H1 (cell line): ENCODE data around the gene KLHL3. TPM values are rescaled to one million over a fixed set of nuclear protein-coding genes. Genes with fewer than 3 reads are reported as not detected.

Experiments
- CTCF ChIA-PET: fragments of 300-600 bp; sonication (Branson Sonifier 250); formaldehyde crosslinking; loops from one replicate; lab custom pipeline; 2021; ENCODE audit not compliant: partially characterized antibody; lab: Charles Lee
- POLR2A ChIA-PET: fragments of 300-600 bp; sonication (Branson Sonifier 250); formaldehyde crosslinking; loops from one replicate; lab custom pipeline; 2021; ENCODE audit warnings: inconsistent platforms; ENCODE audit not compliant: partially characterized antibody; lab: Charles Lee
- DNase-seq, 2 experiments: peaks; one replicate each; pipeline versions ENCODE4 v3.0.0 to v3.0.0-alpha.2; 2010 to 2022; ENCODE audit warnings: low spot score in 2 of 2, low read depth in 1 of 2, mixed read lengths in 1 of 2
- FAIRE-seq: peaks from 2 replicates; lab custom pipeline; 2011; peaks lifted over from hg19 to GRCh38; lab: Jason Lieb, UNC
- H2AFZ ChIP-seq: 2 replicates; pipeline ENCODE4 v1.8.1; 2012; ENCODE audit warnings: low read length, inconsistent platforms
- H2AK5ac ChIP-seq: 2 replicates; pipeline ENCODE4 v1.6.1; 2013; ENCODE audit warnings: low read depth, low read length
- H2BK120ac ChIP-seq: replicated peaks from 2 replicates; pipeline ENCODE3; 2013; ENCODE audit warnings: low read depth, low read length, inconsistent platforms
- H2BK12ac ChIP-seq: 2 replicates; pipeline ENCODE4 v1.6.1; 2013; ENCODE audit warnings: low read depth, low read length
- H2BK15ac ChIP-seq: 2 replicates; pipeline ENCODE4 v1.6.1; 2013; ENCODE audit warnings: low read length
- H2BK20ac ChIP-seq: 2 replicates; pipeline ENCODE4 v1.6.1; 2013; ENCODE audit warnings: low read length
- H2BK5ac ChIP-seq: 2 replicates; pipeline ENCODE4 v1.6.1; 2013; ENCODE audit warnings: low read depth, low read length
- H3K14ac ChIP-seq: 2 replicates; pipeline ENCODE4 v1.6.1; 2013; ENCODE audit warnings: inconsistent platforms; ENCODE audit not compliant: insufficient read length
- H3K18ac ChIP-seq: 2 replicates; pipeline ENCODE4 v1.6.1; 2013; ENCODE audit warnings: low read length; ENCODE audit errors: extremely low read depth
- H3K23ac ChIP-seq: 2 replicates; pipeline ENCODE4 v1.6.1; 2013; ENCODE audit warnings: inconsistent platforms; ENCODE audit not compliant: insufficient read length
- H3K23me2 ChIP-seq: 2 replicates; pipeline ENCODE4 v1.6.1; 2013; ENCODE audit warnings: low read depth, low read length
- H3K27ac ChIP-seq: 2 replicates; pipeline ENCODE4 v1.6.1; 2011; ENCODE audit warnings: low read depth, low read length, inconsistent platforms
- H3K27me3 ChIP-seq, 4 experiments: replicated peaks in 1 of 4; 1 replicate in 1 of 4; 2 replicates in 3 of 4; pipeline versions ENCODE4 v1.6.1 to v1.8.1; 2011 to 2013; ENCODE audit warnings: low read length in 3 of 4, mild to moderate bottlenecking in 3 of 4, inconsistent platforms in 2 of 4, mixed read lengths in 2 of 4, moderate library complexity in 1 of 4; ENCODE audit not compliant: control insufficient read depth in 3 of 4, insufficient read depth in 3 of 4; ENCODE audit errors: extremely low read depth in 1 of 4
- H3K36me3 ChIP-seq, 4 experiments: 2 replicates each; pipeline versions ENCODE4 v1.6.1 to v1.8.1; 2011 to 2013; ENCODE audit warnings: mild to moderate bottlenecking in 4 of 4, low read length in 3 of 4, moderate library complexity in 2 of 4, control low read depth in 1 of 4, inconsistent platforms in 1 of 4; ENCODE audit not compliant: insufficient read depth in 4 of 4, control insufficient read depth in 2 of 4
- H3K4ac ChIP-seq: replicated peaks from 2 replicates; pipeline ENCODE3; 2013; ENCODE audit warnings: low read length, low read depth, mixed read lengths, inconsistent platforms; ENCODE audit not compliant: insufficient read length
- H3K4me1 ChIP-seq, 4 experiments: replicated peaks in 1 of 4; 1 replicate in 1 of 4; 2 replicates in 3 of 4; pipeline versions ENCODE4 v1.6.1 to v1.8.1; 2011 to 2013; ENCODE audit warnings: low read length in 3 of 4, inconsistent platforms in 2 of 4, mixed read lengths in 1 of 4; ENCODE audit not compliant: insufficient read depth in 4 of 4, control insufficient read depth in 3 of 4
- H3K4me2 ChIP-seq, 2 experiments: 2 replicates each; pipeline versions ENCODE4 v1.6.1 to v1.8.1; 2011 to 2013; ENCODE audit warnings: low read depth in 2 of 2, low read length in 2 of 2, control low read depth in 1 of 2, inconsistent platforms in 1 of 2, mild to moderate bottlenecking in 1 of 2; ENCODE audit not compliant: insufficient read depth in 1 of 2
- H3K4me3 ChIP-seq, 4 experiments: fragments of 200-600, 300-600 bp in 1 of 4; sonication (generic), shearing (Covaris generic), sonication (Bioruptor Twin) in 1 of 4; 2 replicates each; pipeline versions ENCODE4 v1.5.1 to v1.8.1; 2011 to 2016; ENCODE audit warnings: low read length in 4 of 4, low read depth in 3 of 4, control low read depth in 2 of 4, inconsistent platforms in 2 of 4, mild to moderate bottlenecking in 2 of 4, mixed read lengths in 1 of 4, moderate library complexity in 1 of 4; ENCODE audit not compliant: insufficient read depth in 2 of 4; ENCODE audit errors: extremely low read depth in 1 of 4
- H3K56ac ChIP-seq: replicated peaks from 2 replicates; pipeline ENCODE3; 2013; ENCODE audit warnings: low read depth, mild to moderate bottlenecking, mixed read lengths, low read length, inconsistent platforms; ENCODE audit not compliant: insufficient read length
- H3K79me1 ChIP-seq: 2 replicates; pipeline ENCODE4 v1.6.1; 2013; ENCODE audit warnings: low read depth, low read length, control low read depth
- H3K79me2 ChIP-seq, 2 experiments: 2 replicates each; pipeline versions ENCODE4 v1.6.1 to v1.8.1; 2012 to 2013; ENCODE audit warnings: low read length in 2 of 2, mild to moderate bottlenecking in 2 of 2, inconsistent platforms in 1 of 2; ENCODE audit not compliant: insufficient read depth in 2 of 2, control insufficient read depth in 1 of 2
- H3K9ac ChIP-seq, 4 experiments: replicated peaks in 1 of 4; 1 replicate in 1 of 4; 2 replicates in 3 of 4; pipeline versions ENCODE4 v1.6.1 to v1.8.1; 2011 to 2013; ENCODE audit warnings: low read depth in 3 of 4, low read length in 3 of 4, control low read depth in 2 of 4, mild to moderate bottlenecking in 2 of 4, moderate library complexity in 2 of 4, inconsistent platforms in 1 of 4; ENCODE audit errors: extremely low read depth in 1 of 4
- H3K9me3 ChIP-seq, 2 experiments: 2 replicates each; pipeline versions ENCODE4 v1.6.1 to v1.8.1; 2012 to 2013; ENCODE audit warnings: mild to moderate bottlenecking in 2 of 2, moderate library complexity in 2 of 2, control low read depth in 1 of 2, inconsistent platforms in 1 of 2, low read depth in 1 of 2, low read length in 1 of 2, mixed read lengths in 1 of 2; ENCODE audit not compliant: insufficient read depth in 2 of 2
- H4K20me1 ChIP-seq, 2 experiments: replicated peaks in 1 of 2; 2 replicates each; pipeline versions ENCODE3 to v1.8.1; 2011 to 2013; ENCODE audit warnings: inconsistent platforms in 2 of 2, low read length in 2 of 2, mild to moderate bottlenecking in 1 of 2; ENCODE audit not compliant: insufficient read depth in 2 of 2, control insufficient read depth in 1 of 2
- H4K5ac ChIP-seq: 2 replicates; pipeline ENCODE4 v1.6.1; 2013; ENCODE audit warnings: low read length, low read depth, mixed read lengths, inconsistent platforms; ENCODE audit not compliant: insufficient read length
- H4K8ac ChIP-seq: 2 replicates; pipeline ENCODE4 v1.8.0; 2013; ENCODE audit warnings: mild to moderate bottlenecking, moderate library complexity, low read length, inconsistent platforms; ENCODE audit not compliant: insufficient read depth; ENCODE audit errors: extremely low read depth
- H4K91ac ChIP-seq: replicated peaks from 2 replicates; pipeline ENCODE3; 2013; ENCODE audit warnings: low read length, mixed read lengths, inconsistent platforms; ENCODE audit not compliant: insufficient read length
- BRCA1 ChIP-seq: IDR thresholded peaks from 2 replicates; pipeline ENCODE4 v1.6.1; 2012; ENCODE audit warnings: low read depth, low read length, improper control_type of control experiment
- NRF1 ChIP-seq: IDR thresholded peaks from 2 replicates; pipeline ENCODE4 v1.6.1; 2011; ENCODE audit warnings: mild to moderate bottlenecking, low read depth, low read length, improper control_type of control experiment
- PHF8 ChIP-seq: fragments of 200-600 bp; sonication (generic); conservative IDR thresholded peaks from 2 replicates; pipeline ENCODE4 v1.7.1; 2012; ENCODE audit warnings: low read depth, mild to moderate bottlenecking, inconsistent platforms, low read length, moderate library complexity
- POU5F1 ChIP-seq: IDR thresholded peaks from 2 replicates; pipeline ENCODE4 v1.6.1; 2011; ENCODE audit warnings: low read depth, mild to moderate bottlenecking, low read length, moderate library complexity
- RXRA ChIP-seq: IDR thresholded peaks from 2 replicates; pipeline ENCODE4 v1.6.1; 2011; ENCODE audit warnings: low read depth, mild to moderate bottlenecking, low read length, moderate library complexity; ENCODE audit not compliant: insufficient read depth
- SIN3A ChIP-seq, 2 experiments: IDR thresholded peaks in 1 of 2; conservative IDR thresholded peaks in 1 of 2; 2 replicates each; pipeline ENCODE4 v1.6.1; 2011 to 2012; ENCODE audit warnings: low read length in 2 of 2, improper control_type of control experiment in 1 of 2, low read depth in 1 of 2, mild to moderate bottlenecking in 1 of 2
- SIX5 ChIP-seq: IDR thresholded peaks from 2 replicates; pipeline ENCODE4 v1.6.1; 2011; ENCODE audit warnings: mild to moderate bottlenecking, low read depth, low read length
- SP1 ChIP-seq: IDR thresholded peaks from 2 replicates; pipeline ENCODE4 v1.6.1; 2011; ENCODE audit warnings: low read depth, low read length
- ZNF274 ChIP-seq: IDR thresholded peaks from 2 replicates; pipeline ENCODE4 v1.7.0; 2012; ENCODE audit warnings: low read length, borderline replicate concordance; ENCODE audit errors: extremely low read depth
- WGBS, 2 experiments: shearing (Covaris generic) in 1 of 2; methylation state at CpG; one replicate each; pipeline versions ENCODE4 v1.1.6 to v1.1.7; 2013 to 2015; ENCODE audit warnings: low lambda C conversion rate in 2 of 2, mixed read lengths in 2 of 2, inconsistent platforms in 1 of 2, low coverage in 1 of 2, missing lambda C conversion rate in 1 of 2; ENCODE audit not compliant: insufficient replicate concordance in 2 of 2, insufficient coverage in 1 of 2, insufficient read length in 1 of 2; ENCODE audit errors: extremely low coverage in 1 of 2, missing lambda C conversion rate in 1 of 2; 5-methylcytosine and 5-hydroxymethylcytosine counted together
- polyA plus RNA-seq, 7 experiments: library from polyadenylated mRNA; depleted of rRNA in 3 of 7; stranded (reverse) in 5 of 7; unstranded in 2 of 7; fragments of >200 nt in 5 of 7; fragments of 200-250 nt in 2 of 7; gene quantifications; 1 replicate in 5 of 7; 2 replicates in 1 of 7; 4 replicates in 1 of 7; pipeline versions ENCODE4 v1.2.1 to v1.2.3, GENCODE V29; 2011 to 2013; ENCODE audit warnings: missing spikeins in 2 of 7, mixed read lengths in 2 of 7
- total RNA-seq: library from RNA; stranded (reverse); fragmentation: NEBNext Ultra II Directional; extraction: Animal tissue kit (Norgen Biotek cat#: 25700); gene quantifications from 2 replicates; pipeline ENCODE4 v1.2.1, GENCODE V29; 2021
- TF ChIP-seq, protein P1 (sequence below), 3 experiments: IDR thresholded peaks; 1 replicate in 2 of 3; 2 replicates in 1 of 3; pipeline versions ENCODE4 v1.5.1 to v1.6.1; 2011; ENCODE audit warnings: low read length in 3 of 3, mild to moderate bottlenecking in 3 of 3, inconsistent platforms in 2 of 3, low read depth in 1 of 3, moderate library complexity in 1 of 3; ENCODE audit not compliant: insufficient read depth in 1 of 3; ENCODE audit errors: control extremely low read depth in 1 of 3
- TF ChIP-seq, protein P2 (sequence below): IDR thresholded peaks from 2 replicates; pipeline ENCODE4 v1.6.1; 2012; ENCODE audit warnings: inconsistent platforms

KLHL3 gene
- total and polyA plus RNA-seq, 2 of the 8 experiments (the other 6 are each of a cell fraction or from before 2014, with no cell fraction given) = 7.4 to 13.7 TPM

DNA sequence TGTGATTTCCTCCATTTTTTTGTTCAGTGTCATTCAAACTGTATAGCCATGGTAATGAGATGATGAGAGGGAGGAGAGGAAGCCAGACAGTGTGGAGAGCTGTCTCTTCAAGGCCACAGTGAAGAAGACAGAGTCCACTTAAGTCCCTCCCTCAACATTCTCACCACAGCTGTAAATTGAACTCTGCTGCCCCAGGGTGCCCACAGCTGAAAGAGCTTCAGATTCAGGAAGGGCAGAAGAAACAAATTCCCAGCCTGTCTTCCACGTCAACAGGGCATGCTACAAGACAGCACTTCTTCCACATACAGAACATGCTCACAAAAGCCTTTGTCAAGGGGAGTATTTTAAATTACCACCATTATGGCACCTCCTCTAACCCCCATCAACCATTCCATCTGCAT lies 100.4 kb downstream of the KLHL3 start:
- Histone ChIP-seq H3K56ac (no peak overlapping the region), H3K36me3 (peaks cover 0 to 4% (median 0%) of the 10 kb centered on the region in 4 experiments; a peak in 1 of 8 replicates), H4K91ac (no peak overlapping the region), H3K4me1 (no peaks in the 10 kb centered on the region), H3K27ac (no peak overlapping the region), H3K79me2 (no peaks in the 10 kb centered on the region), H2BK120ac (no peak overlapping the region), H3K9ac (no peak overlapping the region), H2BK20ac (no peak overlapping the region), H2AFZ (no peak overlapping the region), H2AK5ac (no peak overlapping the region), H3K27me3 (no peaks in the 10 kb centered on the region), H3K18ac (no peak overlapping the region), H3K23ac (no peak overlapping the region), H3K79me1 (0 out of 2 replicates have a peak, but pooled peaks cover 2% of the 10 kb centered on the region), H3K4ac (no peak overlapping the region), H3K23me2 (no peaks in the 10 kb centered on the region), H2BK15ac (no peak overlapping the region), H3K4me3 (no peak overlapping the region), H3K4me2 (no peak overlapping the region), H4K8ac (no peak overlapping the region), H3K14ac (no peak overlapping the region), H4K20me1 (no peaks in the 10 kb centered on the region), H2BK5ac (no peak overlapping the region), H2BK12ac (no peak overlapping the region), H4K5ac (no peak overlapping the region), H3K9me3 (no peaks in the 10 kb centered on the region)
- CTCF ChIA-PET = interaction anchor here (0.6 to 2.1 kb wide), 7 partner anchors 11 to 112 kb away, joined by 3 to 10 read pairs (median 5); no protein-coding TSS in a partner anchor
- no peak for DNase-seq
- no peak for FAIRE-seq
- POLR2A ChIA-PET = no interaction called here
- WGBS, 2 experiments = 87% methylated on average over 1 of the region's 1 CpG; no CpG with 5 or more reads in 1 of the 2 experiments
- no peak for TF ChIP-seq NRF1
- no peak for TF ChIP-seq PHF8
- no peak for TF ChIP-seq ZNF274
- TF ChIP-seq POU5F1 = no peak
- TF ChIP-seq SIX5 = no peak
- TF ChIP-seq RXRA = no peak
- TF ChIP-seq SIN3A (conservative IDR thresholded peaks at IDR 0.05 in 1 of 2, IDR thresholded peaks at IDR 0.05 in 1 of 2; ENCODE audit: low read depth in 1 of 2, low read length in 2 of 2) = no peak
- TF ChIP-seq, protein P1, sequence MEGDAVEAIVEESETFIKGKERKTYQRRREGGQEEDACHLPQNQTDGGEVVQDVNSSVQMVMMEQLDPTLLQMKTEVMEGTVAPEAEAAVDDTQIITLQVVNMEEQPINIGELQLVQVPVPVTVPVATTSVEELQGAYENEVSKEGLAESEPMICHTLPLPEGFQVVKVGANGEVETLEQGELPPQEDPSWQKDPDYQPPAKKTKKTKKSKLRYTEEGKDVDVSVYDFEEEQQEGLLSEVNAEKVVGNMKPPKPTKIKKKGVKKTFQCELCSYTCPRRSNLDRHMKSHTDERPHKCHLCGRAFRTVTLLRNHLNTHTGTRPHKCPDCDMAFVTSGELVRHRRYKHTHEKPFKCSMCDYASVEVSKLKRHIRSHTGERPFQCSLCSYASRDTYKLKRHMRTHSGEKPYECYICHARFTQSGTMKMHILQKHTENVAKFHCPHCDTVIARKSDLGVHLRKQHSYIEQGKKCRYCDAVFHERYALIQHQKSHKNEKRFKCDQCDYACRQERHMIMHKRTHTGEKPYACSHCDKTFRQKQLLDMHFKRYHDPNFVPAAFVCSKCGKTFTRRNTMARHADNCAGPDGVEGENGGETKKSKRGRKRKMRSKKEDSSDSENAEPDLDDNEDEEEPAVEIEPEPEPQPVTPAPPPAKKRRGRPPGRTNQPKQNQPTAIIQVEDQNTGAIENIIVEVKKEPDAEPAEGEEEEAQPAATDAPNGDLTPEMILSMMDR (IDR thresholded peaks at IDR 0.05; ENCODE audit: control extremely low read depth in 1 of 3, insufficient read depth in 1 of 3, low read depth in 1 of 3, low read length in 3 of 3) = no peak
- no peak for TF ChIP-seq SP1
- TF ChIP-seq, protein P2, sequence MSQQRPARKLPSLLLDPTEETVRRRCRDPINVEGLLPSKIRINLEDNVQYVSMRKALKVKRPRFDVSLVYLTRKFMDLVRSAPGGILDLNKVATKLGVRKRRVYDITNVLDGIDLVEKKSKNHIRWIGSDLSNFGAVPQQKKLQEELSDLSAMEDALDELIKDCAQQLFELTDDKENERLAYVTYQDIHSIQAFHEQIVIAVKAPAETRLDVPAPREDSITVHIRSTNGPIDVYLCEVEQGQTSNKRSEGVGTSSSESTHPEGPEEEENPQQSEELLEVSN = no peak
- TF ChIP-seq BRCA1 = no peak
